H1 (cell line): Measurements from ENCODE around the gene CRYBB1. TPM values are rescaled to one million over a fixed set of nuclear protein-coding genes. Genes with fewer than 3 reads are reported as not detected.

Experiments used
- CTCF ChIA-PET: fragments of 300-600 bp; sonication (Branson Sonifier 250); formaldehyde crosslinking; loops from one replicate; lab custom pipeline; 2021; ENCODE audit not compliant: partially characterized antibody; lab: Charles Lee
- POLR2A ChIA-PET: fragments of 300-600 bp; sonication (Branson Sonifier 250); formaldehyde crosslinking; loops from one replicate; lab custom pipeline; 2021; ENCODE audit warnings: inconsistent platforms; ENCODE audit not compliant: partially characterized antibody; lab: Charles Lee
- DNase-seq, 2 experiments: peaks; one replicate each; pipeline versions ENCODE4 v3.0.0 to v3.0.0-alpha.2; 2010 to 2022; ENCODE audit warnings: low spot score in 2 of 2, low read depth in 1 of 2, mixed read lengths in 1 of 2
- FAIRE-seq: peaks from 2 replicates; lab custom pipeline; 2011; peaks lifted over from hg19 to GRCh38; lab: Jason Lieb, UNC
- H2AFZ ChIP-seq: 2 replicates; pipeline ENCODE4 v1.8.1; 2012; ENCODE audit warnings: low read length, inconsistent platforms
- H2AK5ac ChIP-seq: 2 replicates; pipeline ENCODE4 v1.6.1; 2013; ENCODE audit warnings: low read depth, low read length
- H2BK120ac ChIP-seq: replicated peaks from 2 replicates; pipeline ENCODE3; 2013; ENCODE audit warnings: low read depth, low read length, inconsistent platforms
- H2BK12ac ChIP-seq: 2 replicates; pipeline ENCODE4 v1.6.1; 2013; ENCODE audit warnings: low read depth, low read length
- H2BK15ac ChIP-seq: 2 replicates; pipeline ENCODE4 v1.6.1; 2013; ENCODE audit warnings: low read length
- H2BK20ac ChIP-seq: 2 replicates; pipeline ENCODE4 v1.6.1; 2013; ENCODE audit warnings: low read length
- H2BK5ac ChIP-seq: 2 replicates; pipeline ENCODE4 v1.6.1; 2013; ENCODE audit warnings: low read depth, low read length
- H3K14ac ChIP-seq: 2 replicates; pipeline ENCODE4 v1.6.1; 2013; ENCODE audit warnings: inconsistent platforms; ENCODE audit not compliant: insufficient read length
- H3K18ac ChIP-seq: 2 replicates; pipeline ENCODE4 v1.6.1; 2013; ENCODE audit warnings: low read length; ENCODE audit errors: extremely low read depth
- H3K23ac ChIP-seq: 2 replicates; pipeline ENCODE4 v1.6.1; 2013; ENCODE audit warnings: inconsistent platforms; ENCODE audit not compliant: insufficient read length
- H3K23me2 ChIP-seq: 2 replicates; pipeline ENCODE4 v1.6.1; 2013; ENCODE audit warnings: low read depth, low read length
- H3K27ac ChIP-seq: 2 replicates; pipeline ENCODE4 v1.6.1; 2011; ENCODE audit warnings: low read depth, low read length, inconsistent platforms
- H3K27me3 ChIP-seq, 4 experiments: replicated peaks in 1 of 4; 1 replicate in 1 of 4; 2 replicates in 3 of 4; pipeline versions ENCODE4 v1.6.1 to v1.8.1; 2011 to 2013; ENCODE audit warnings: low read length in 3 of 4, mild to moderate bottlenecking in 3 of 4, inconsistent platforms in 2 of 4, mixed read lengths in 2 of 4, moderate library complexity in 1 of 4; ENCODE audit not compliant: control insufficient read depth in 3 of 4, insufficient read depth in 3 of 4; ENCODE audit errors: extremely low read depth in 1 of 4
- H3K36me3 ChIP-seq, 4 experiments: 2 replicates each; pipeline versions ENCODE4 v1.6.1 to v1.8.1; 2011 to 2013; ENCODE audit warnings: mild to moderate bottlenecking in 4 of 4, low read length in 3 of 4, moderate library complexity in 2 of 4, control low read depth in 1 of 4, inconsistent platforms in 1 of 4; ENCODE audit not compliant: insufficient read depth in 4 of 4, control insufficient read depth in 2 of 4
- H3K4ac ChIP-seq: replicated peaks from 2 replicates; pipeline ENCODE3; 2013; ENCODE audit warnings: low read length, low read depth, mixed read lengths, inconsistent platforms; ENCODE audit not compliant: insufficient read length
- H3K4me1 ChIP-seq, 4 experiments: replicated peaks in 1 of 4; 1 replicate in 1 of 4; 2 replicates in 3 of 4; pipeline versions ENCODE4 v1.6.1 to v1.8.1; 2011 to 2013; ENCODE audit warnings: low read length in 3 of 4, inconsistent platforms in 2 of 4, mixed read lengths in 1 of 4; ENCODE audit not compliant: insufficient read depth in 4 of 4, control insufficient read depth in 3 of 4
- H3K4me2 ChIP-seq, 2 experiments: 2 replicates each; pipeline versions ENCODE4 v1.6.1 to v1.8.1; 2011 to 2013; ENCODE audit warnings: low read depth in 2 of 2, low read length in 2 of 2, control low read depth in 1 of 2, inconsistent platforms in 1 of 2, mild to moderate bottlenecking in 1 of 2; ENCODE audit not compliant: insufficient read depth in 1 of 2
- H3K4me3 ChIP-seq, 4 experiments: fragments of 200-600, 300-600 bp in 1 of 4; sonication (generic), shearing (Covaris generic), sonication (Bioruptor Twin) in 1 of 4; 2 replicates each; pipeline versions ENCODE4 v1.5.1 to v1.8.1; 2011 to 2016; ENCODE audit warnings: low read length in 4 of 4, low read depth in 3 of 4, control low read depth in 2 of 4, inconsistent platforms in 2 of 4, mild to moderate bottlenecking in 2 of 4, mixed read lengths in 1 of 4, moderate library complexity in 1 of 4; ENCODE audit not compliant: insufficient read depth in 2 of 4; ENCODE audit errors: extremely low read depth in 1 of 4
- H3K56ac ChIP-seq: replicated peaks from 2 replicates; pipeline ENCODE3; 2013; ENCODE audit warnings: low read depth, mild to moderate bottlenecking, mixed read lengths, low read length, inconsistent platforms; ENCODE audit not compliant: insufficient read length
- H3K79me1 ChIP-seq: 2 replicates; pipeline ENCODE4 v1.6.1; 2013; ENCODE audit warnings: low read depth, low read length, control low read depth
- H3K79me2 ChIP-seq, 2 experiments: 2 replicates each; pipeline versions ENCODE4 v1.6.1 to v1.8.1; 2012 to 2013; ENCODE audit warnings: low read length in 2 of 2, mild to moderate bottlenecking in 2 of 2, inconsistent platforms in 1 of 2; ENCODE audit not compliant: insufficient read depth in 2 of 2, control insufficient read depth in 1 of 2
- H3K9ac ChIP-seq, 4 experiments: replicated peaks in 1 of 4; 1 replicate in 1 of 4; 2 replicates in 3 of 4; pipeline versions ENCODE4 v1.6.1 to v1.8.1; 2011 to 2013; ENCODE audit warnings: low read depth in 3 of 4, low read length in 3 of 4, control low read depth in 2 of 4, mild to moderate bottlenecking in 2 of 4, moderate library complexity in 2 of 4, inconsistent platforms in 1 of 4; ENCODE audit errors: extremely low read depth in 1 of 4
- H3K9me3 ChIP-seq, 2 experiments: 2 replicates each; pipeline versions ENCODE4 v1.6.1 to v1.8.1; 2012 to 2013; ENCODE audit warnings: mild to moderate bottlenecking in 2 of 2, moderate library complexity in 2 of 2, control low read depth in 1 of 2, inconsistent platforms in 1 of 2, low read depth in 1 of 2, low read length in 1 of 2, mixed read lengths in 1 of 2; ENCODE audit not compliant: insufficient read depth in 2 of 2
- H4K20me1 ChIP-seq, 2 experiments: replicated peaks in 1 of 2; 2 replicates each; pipeline versions ENCODE3 to v1.8.1; 2011 to 2013; ENCODE audit warnings: inconsistent platforms in 2 of 2, low read length in 2 of 2, mild to moderate bottlenecking in 1 of 2; ENCODE audit not compliant: insufficient read depth in 2 of 2, control insufficient read depth in 1 of 2
- H4K5ac ChIP-seq: 2 replicates; pipeline ENCODE4 v1.6.1; 2013; ENCODE audit warnings: low read length, low read depth, mixed read lengths, inconsistent platforms; ENCODE audit not compliant: insufficient read length
- H4K8ac ChIP-seq: 2 replicates; pipeline ENCODE4 v1.8.0; 2013; ENCODE audit warnings: mild to moderate bottlenecking, moderate library complexity, low read length, inconsistent platforms; ENCODE audit not compliant: insufficient read depth; ENCODE audit errors: extremely low read depth
- H4K91ac ChIP-seq: replicated peaks from 2 replicates; pipeline ENCODE3; 2013; ENCODE audit warnings: low read length, mixed read lengths, inconsistent platforms; ENCODE audit not compliant: insufficient read length
- ASH2L ChIP-seq: fragments of 200-600, 300-600 bp; sonication (generic); IDR thresholded peaks from one replicate; pipeline ENCODE4 v1.7.1; 2017; ENCODE audit warnings: low read length
- POLR2A ChIP-seq, 2 experiments: IDR thresholded peaks; 1 replicate in 1 of 2; 2 replicates in 1 of 2; pipeline ENCODE4 v1.6.1; 2011; ENCODE audit warnings: low read depth in 2 of 2, low read length in 2 of 2, mild to moderate bottlenecking in 2 of 2; ENCODE audit errors: control extremely low read depth in 1 of 2
- RAD21 ChIP-seq, 2 experiments: IDR thresholded peaks in 1 of 2; conservative IDR thresholded peaks in 1 of 2; 2 replicates each; pipeline ENCODE4 v1.6.1; 2011; ENCODE audit warnings: low read depth in 2 of 2, low read length in 2 of 2, improper control_type of control experiment in 1 of 2, inconsistent platforms in 1 of 2, mild to moderate bottlenecking in 1 of 2, moderate library complexity in 1 of 2
- RNF2 ChIP-seq: fragments of 200-900, 300-1000 bp; sonication (generic); IDR thresholded peaks from 2 replicates; pipeline ENCODE4 v1.7.1; 2016; ENCODE audit warnings: borderline replicate concordance, low read depth, mild to moderate bottlenecking, antibody characterized with exemption, low read length; ENCODE audit not compliant: poor library complexity, severe bottlenecking; ENCODE audit errors: missing control alignments
- SP1 ChIP-seq: IDR thresholded peaks from 2 replicates; pipeline ENCODE4 v1.6.1; 2011; ENCODE audit warnings: low read depth, low read length
- YY1 ChIP-seq: IDR thresholded peaks from 2 replicates; pipeline ENCODE4 v1.6.1; 2011; ENCODE audit warnings: low read depth, mild to moderate bottlenecking, low read length
- ZNF274 ChIP-seq: IDR thresholded peaks from 2 replicates; pipeline ENCODE4 v1.7.0; 2012; ENCODE audit warnings: low read length, borderline replicate concordance; ENCODE audit errors: extremely low read depth
- WGBS, 2 experiments: shearing (Covaris generic) in 1 of 2; methylation state at CpG; one replicate each; pipeline versions ENCODE4 v1.1.6 to v1.1.7; 2013 to 2015; ENCODE audit warnings: low lambda C conversion rate in 2 of 2, mixed read lengths in 2 of 2, inconsistent platforms in 1 of 2, low coverage in 1 of 2, missing lambda C conversion rate in 1 of 2; ENCODE audit not compliant: insufficient replicate concordance in 2 of 2, insufficient coverage in 1 of 2, insufficient read length in 1 of 2; ENCODE audit errors: extremely low coverage in 1 of 2, missing lambda C conversion rate in 1 of 2; 5-methylcytosine and 5-hydroxymethylcytosine counted together
- polyA plus RNA-seq, 7 experiments: library from polyadenylated mRNA; depleted of rRNA in 3 of 7; stranded (reverse) in 5 of 7; unstranded in 2 of 7; fragments of >200 nt in 5 of 7; fragments of 200-250 nt in 2 of 7; gene quantifications; 1 replicate in 5 of 7; 2 replicates in 1 of 7; 4 replicates in 1 of 7; pipeline versions ENCODE4 v1.2.1 to v1.2.3, GENCODE V29; 2011 to 2013; ENCODE audit warnings: missing spikeins in 2 of 7, mixed read lengths in 2 of 7
- total RNA-seq: library from RNA; stranded (reverse); fragmentation: NEBNext Ultra II Directional; extraction: Animal tissue kit (Norgen Biotek cat#: 25700); gene quantifications from 2 replicates; pipeline ENCODE4 v1.2.1, GENCODE V29; 2021
- TF ChIP-seq, protein P1 (sequence below): IDR thresholded peaks from 2 replicates; pipeline ENCODE4 v1.6.1; 2012; ENCODE audit warnings: inconsistent platforms
- TF ChIP-seq, protein P2 (sequence below): IDR thresholded peaks from 2 replicates; pipeline ENCODE4 v1.6.1; 2012; ENCODE audit warnings: low read length, inconsistent platforms

CRYBB1 gene
- total and polyA plus RNA-seq, 2 of the 8 experiments (the other 6 are each of a cell fraction or from before 2014, with no cell fraction given) = 1.7 to 6.0 TPM

DNA sequence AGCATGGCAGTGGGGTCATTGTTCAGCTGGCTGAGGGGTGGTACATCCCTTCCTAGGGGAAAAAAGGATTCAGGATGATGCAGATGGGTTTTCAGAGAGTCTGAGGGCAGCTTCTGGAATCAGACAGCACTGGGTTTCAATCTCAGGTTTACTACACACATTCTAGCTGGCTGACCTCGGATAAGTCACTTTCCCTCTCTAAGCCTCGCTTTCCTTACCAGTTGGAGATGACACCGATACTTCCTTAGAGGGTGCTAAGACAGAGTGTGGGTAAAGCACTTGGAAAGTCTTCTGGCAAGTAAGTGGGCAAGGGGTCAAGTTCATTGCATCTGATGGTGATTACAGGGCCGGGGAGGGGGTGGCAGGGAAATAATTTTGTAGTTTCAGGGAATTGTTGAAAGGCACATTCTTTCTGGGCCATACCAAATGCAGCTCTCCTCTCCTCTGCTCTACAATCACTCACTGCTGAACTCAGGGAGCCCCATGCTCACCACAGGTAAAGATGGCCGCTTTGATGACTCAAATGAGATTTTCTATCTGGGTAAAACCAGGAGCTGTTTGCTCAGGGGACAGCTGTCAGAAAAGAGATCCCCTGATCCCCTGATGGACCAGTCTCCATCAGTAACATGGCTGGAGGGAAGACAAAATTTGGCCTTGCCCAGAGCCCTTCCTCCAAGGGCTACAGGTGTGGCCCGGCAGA lies 33.0 kb upstream of the CRYBB1 start:
- Histone ChIP-seq H3K14ac (no peak overlapping the region), H4K8ac (peak overlapping the region; percentile 73; the same call in 1 of the 2 replicates), H2BK12ac (0 out of 2 replicates have a peak overlapping the region, but pooled peaks have one; percentile 44), H3K79me2 (no peaks in the 10 kb centered on the region), H3K79me1 (0 out of 2 replicates have a peak, but pooled peaks cover 2% of the 10 kb centered on the region), H4K5ac (no peak overlapping the region), H4K91ac (peak overlapping the region; percentile 71), H3K23me2 (no peaks in the 10 kb centered on the region; the same call in 1 of the 2 replicates), H3K56ac (no peak overlapping the region), H2AFZ (no peak overlapping the region), H3K4me2 (no peak overlapping the region), H2BK5ac (peak overlapping the region; percentile 1; the same call in 1 of the 2 replicates), H3K4me3 (no peak overlapping the region), H3K18ac (peak overlapping the region; percentile 2; the same call in 1 of the 2 replicates), H3K9me3 (no peaks in the 10 kb centered on the region), H3K27ac (no peak overlapping the region), H3K9ac (no peak overlapping the region), H3K23ac (no peak overlapping the region), H3K27me3 (0 out of 7 replicates have a peak, but pooled peaks cover 0 to 4% (median 0%) of the 10 kb centered on the region in 4 experiments), H2BK15ac (no peak overlapping the region), H3K4me1 (peaks cover 12 to 34% (median 24%) of the 10 kb centered on the region in 4 experiments), H2BK120ac (no peak overlapping the region), H2AK5ac (peak overlapping the region; percentile 41; the same call in 1 of the 2 replicates), H3K36me3 (no peaks in the 10 kb centered on the region; a peak in 1 of 8 replicates), H3K4ac (no peak overlapping the region), H4K20me1 (no peaks in the 10 kb centered on the region), H2BK20ac (peak overlapping the region; percentile 51; the same call in 1 of the 2 replicates)
- 95% methylated on average over 6 of the region's 6 CpGs; no CpG with 5 or more reads in 1 of the 2 experiments for WGBS, 2 experiments
- TF ChIP-seq POLR2A (IDR thresholded peaks at IDR 0.05; ENCODE audit: control extremely low read depth in 1 of 2, low read depth in 2 of 2, low read length in 2 of 2) = no peak
- TF ChIP-seq ASH2L = no peak
- no peak for TF ChIP-seq ZNF274
- no peak for TF ChIP-seq YY1
- TF ChIP-seq, protein P1, sequence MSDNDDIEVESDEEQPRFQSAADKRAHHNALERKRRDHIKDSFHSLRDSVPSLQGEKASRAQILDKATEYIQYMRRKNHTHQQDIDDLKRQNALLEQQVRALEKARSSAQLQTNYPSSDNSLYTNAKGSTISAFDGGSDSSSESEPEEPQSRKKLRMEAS = no peak
- TF ChIP-seq RNF2 = no peak
- TF ChIP-seq, protein P2, sequence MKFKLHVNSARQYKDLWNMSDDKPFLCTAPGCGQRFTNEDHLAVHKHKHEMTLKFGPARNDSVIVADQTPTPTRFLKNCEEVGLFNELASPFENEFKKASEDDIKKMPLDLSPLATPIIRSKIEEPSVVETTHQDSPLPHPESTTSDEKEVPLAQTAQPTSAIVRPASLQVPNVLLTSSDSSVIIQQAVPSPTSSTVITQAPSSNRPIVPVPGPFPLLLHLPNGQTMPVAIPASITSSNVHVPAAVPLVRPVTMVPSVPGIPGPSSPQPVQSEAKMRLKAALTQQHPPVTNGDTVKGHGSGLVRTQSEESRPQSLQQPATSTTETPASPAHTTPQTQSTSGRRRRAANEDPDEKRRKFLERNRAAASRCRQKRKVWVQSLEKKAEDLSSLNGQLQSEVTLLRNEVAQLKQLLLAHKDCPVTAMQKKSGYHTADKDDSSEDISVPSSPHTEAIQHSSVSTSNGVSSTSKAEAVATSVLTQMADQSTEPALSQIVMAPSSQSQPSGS = no peak
- TF ChIP-seq SP1 = no peak
- TF ChIP-seq RAD21 (IDR thresholded peaks at IDR 0.05 in 1 of 2, conservative IDR thresholded peaks at IDR 0.05 in 1 of 2; ENCODE audit: low read depth in 2 of 2, low read length in 2 of 2) = no peak
- ChIA-PET POLR2A (interaction anchor here (0.6 to 1.9 kb wide), 10 partner anchors 10 to 234 kb away, joined by 3 to 8 read pairs (median 3); no protein-coding TSS in a partner anchor), CTCF (interaction anchor here (0.8 to 0.9 kb wide), 2 partner anchors 148 to 212 kb away, joined by 3 to 4 read pairs; no protein-coding TSS in a partner anchor)
- FAIRE-seq (no peak), DNase-seq (no peak)
